ENCODE data around the gene USP13. TPM values are rescaled to one million over a fixed set of nuclear protein-coding genes. Genes with fewer than 3 reads are reported as not detected.

USP13 gene
- total RNA-seq, 4 donors from 2014 or later: 17.4 to 19.8 (median 18.2) TPM

GRCh38 chr3:179615458-179616173 is 37.2 kb upstream of the USP13 start:
- H3K36me3 ChIP-seq: no peaks in the 10 kb centered on the region
- H3K4me3 ChIP-seq: no peak overlapping the region
- intact Hi-C loops (cut with DNase I; ENCODE audit: low total_unique reads): no loop called here
- H3K27ac ChIP-seq: no peak overlapping the region
- H3K9me3 ChIP-seq: no peaks in the 10 kb centered on the region
- TF ChIP-seq CTCF (IDR thresholded peaks at IDR 0.05): no peak
- TF ChIP-seq POLR2A (IDR thresholded peaks at IDR 0.05): no peak
- no peak for DNase-seq
- H3K27me3 ChIP-seq: no peaks in the 10 kb centered on the region
- H3K4me1 ChIP-seq: no peaks in the 10 kb centered on the region

- Histone ChIP-seq H3K4me3 (no peak overlapping the region), H3K27ac (no peak overlapping the region), H3K9me3 (no peaks in the 10 kb centered on the region), H3K4me1 (no peaks in the 10 kb centered on the region), H3K36me3 (no peaks in the 10 kb centered on the region), H3K27me3 (no peaks in the 10 kb centered on the region)
- TF ChIP-seq CTCF (IDR thresholded peaks at IDR 0.05) (no peak), POLR2A (IDR thresholded peaks at IDR 0.05) (no peak)
- no peak for DNase-seq
- intact Hi-C loops (cut with DNase I; ENCODE audit: low total_unique reads): no loop called here
Observed at GRCh38 chr3:179622023-179622422, 30.8 kb upstream of the USP13 start.

- no peak for DNase-seq
- Histone ChIP-seq H3K36me3 (no peaks in the 10 kb centered on the region), H3K9me3 (no peaks in the 10 kb centered on the region), H3K27me3 (no peaks in the 10 kb centered on the region), H3K4me3 (no peak overlapping the region), H3K27ac (no peak overlapping the region), H3K4me1 (no peaks in the 10 kb centered on the region)
- TF ChIP-seq POLR2A (IDR thresholded peaks at IDR 0.05): no peak
- no peak for TF ChIP-seq CTCF (IDR thresholded peaks at IDR 0.05)
- intact Hi-C loops (cut with DNase I; ENCODE audit: low total_unique reads): no loop called here
Observed at GRCh38 chr3:179624451-179624850, 28.4 kb upstream of the USP13 start.

GRCh38 chr3:179630753-179631451 is 21.9 kb upstream of the USP13 start:
- no peaks in the 10 kb centered on the region for H3K36me3 ChIP-seq
- no peaks in the 10 kb centered on the region for H3K9me3 ChIP-seq
- H3K4me3 ChIP-seq: no peak overlapping the region
- no peak for TF ChIP-seq POLR2A (IDR thresholded peaks at IDR 0.05)
- no peak for TF ChIP-seq CTCF (IDR thresholded peaks at IDR 0.05)
- intact Hi-C loops (cut with DNase I; ENCODE audit: low total_unique reads): no loop called here
- no peaks in the 10 kb centered on the region for H3K27me3 ChIP-seq
- no peaks in the 10 kb centered on the region for H3K4me1 ChIP-seq
- no peak for DNase-seq
- H3K27ac ChIP-seq: no peak overlapping the region

GRCh38 chr3:179640469-179640868 is 12.4 kb upstream of the USP13 start:
- H3K27me3 ChIP-seq: no peaks in the 10 kb centered on the region
- intact Hi-C loops (cut with DNase I; ENCODE audit: low total_unique reads): no loop called here
- no peaks in the 10 kb centered on the region for H3K36me3 ChIP-seq
- no peaks in the 10 kb centered on the region for H3K9me3 ChIP-seq
- H3K4me1 ChIP-seq: no peaks in the 10 kb centered on the region
- no peak overlapping the region for H3K4me3 ChIP-seq
- no peak for DNase-seq
- TF ChIP-seq CTCF (IDR thresholded peaks at IDR 0.05): no peak
- TF ChIP-seq POLR2A (IDR thresholded peaks at IDR 0.05): no peak
- H3K27ac ChIP-seq: no peak overlapping the region
